GM12878 (cell line): ENCODE data around the gene ZNF296. TPM values are rescaled to one million over a fixed set of nuclear protein-coding genes. Genes with fewer than 3 reads are reported as not detected.
A peak's percentile ranks its signal among the peaks of the same experiment; 100 is the strongest.

ENCODE experiments used
- CEBPB ChIP-seq, 2 experiments: fragments of 150-350 bp in 1 of 2; IDR thresholded peaks; 2 replicates each; pipeline ENCODE4 v1.6.1; 2012 to 2014; ENCODE audit warnings: low read depth in 2 of 2, low read length in 2 of 2, borderline replicate concordance in 1 of 2, inconsistent platforms in 1 of 2
- EED ChIP-seq: sonication (generic); IDR thresholded peaks from 2 replicates; pipeline ENCODE4 v1.6.1; 2016; ENCODE audit warnings: antibody characterized with exemption, low read depth
- EGR1 ChIP-seq, 2 experiments: IDR thresholded peaks; 1 replicate in 1 of 2; 2 replicates in 1 of 2; pipeline ENCODE4 v1.6.1; 2011 to 2012; ENCODE audit warnings: low read depth in 2 of 2, low read length in 2 of 2, borderline replicate concordance in 1 of 2, mild to moderate bottlenecking in 1 of 2, moderate library complexity in 1 of 2
- EP300 ChIP-seq, 2 experiments: fragments of 150-350 bp in 1 of 2; IDR thresholded peaks; 2 replicates each; pipeline ENCODE4 v1.6.1; 2011 to 2012; ENCODE audit warnings: low read depth in 2 of 2, low read length in 2 of 2, borderline replicate concordance in 1 of 2, improper control_type of control experiment in 1 of 2, inconsistent platforms in 1 of 2; ENCODE audit not compliant: control insufficient read depth in 1 of 2
- HDGF ChIP-seq: fragments of 450-650 bp; IDR thresholded peaks from 2 replicates; pipeline ENCODE4 v1.6.1; 2016; ENCODE audit warnings: antibody characterized with exemption
- IKZF1 ChIP-seq: fragments of 450-650 bp; conservative IDR thresholded peaks from 2 replicates; pipeline ENCODE4 v1.6.1; 2017; ENCODE audit warnings: antibody characterized with exemption, mild to moderate bottlenecking
- IKZF2 ChIP-seq, 2 experiments: fragments of 450-650 bp; IDR thresholded peaks; 2 replicates each; pipeline ENCODE4 v1.6.1; 2017; ENCODE audit warnings: mild to moderate bottlenecking in 2 of 2, moderate library complexity in 2 of 2
- LARP7 ChIP-seq: fragments of 450-650 bp; IDR thresholded peaks from 2 replicates; pipeline ENCODE4 v1.6.1; 2017; ENCODE audit warnings: mild to moderate bottlenecking
- MXI1 ChIP-seq: fragments of 150-350 bp; IDR thresholded peaks from 2 replicates; pipeline ENCODE4 v1.6.1; 2011; ENCODE audit warnings: low read depth, mild to moderate bottlenecking, inconsistent platforms, low read length, improper control_type of control experiment
- PAX5 ChIP-seq: IDR thresholded peaks from 2 replicates; pipeline ENCODE4 v1.6.1; 2011; ENCODE audit warnings: low read depth, low read length, borderline replicate concordance
- PML ChIP-seq: IDR thresholded peaks from 2 replicates; pipeline ENCODE4 v1.6.1; 2012; ENCODE audit warnings: low read length, inconsistent platforms
- POLR2AphosphoS2 ChIP-seq: IDR thresholded peaks from 2 replicates; pipeline ENCODE4 v1.6.1; 2011; ENCODE audit warnings: low read depth, mild to moderate bottlenecking, low read length, improper control_type of control experiment, moderate library complexity
- POU2F2 ChIP-seq: IDR thresholded peaks from 3 replicates; pipeline ENCODE4 v1.6.1; 2011; ENCODE audit warnings: low read depth, mild to moderate bottlenecking, low read length, borderline replicate concordance
- YY1 ChIP-seq: IDR thresholded peaks from 2 replicates; pipeline ENCODE4 v1.6.1; 2011; ENCODE audit warnings: low read depth, mild to moderate bottlenecking, low read length
- polyA plus RNA-seq, 11 experiments: library from polyadenylated mRNA; depleted of rRNA in 4 of 11; unstranded in 6 of 11; stranded (reverse) in 5 of 11; fragments of >200 nt; fragmentation: Nextera tagmentation in 4 of 11; fragmentation: Illumina TruSeq in 1 of 11; extraction: Ambion mirVana in 4 of 11; extraction: Trizol in 1 of 11; gene quantifications; 1 replicate in 1 of 11; 2 replicates in 10 of 11; pipeline versions ENCODE4 v1.2.1 to v1.2.3, GENCODE V29; 2011 to 2016; ENCODE audit warnings: inconsistent platforms in 2 of 11, missing spikeins in 2 of 11, low read depth in 1 of 11
- total RNA-seq, 4 experiments: library from RNA; depleted of rRNA in 3 of 4; stranded (reverse); fragments of >200 nt in 3 of 4; fragmentation: Illumina TruSeq in 1 of 4; extraction: Trizol in 1 of 4; gene quantifications; 2 replicates each; pipeline versions ENCODE4 v1.2.1 to v1.2.3, GENCODE V29; 2013 to 2021
- TF ChIP-seq, protein P1 (sequence below): IDR thresholded peaks from 2 replicates; pipeline ENCODE4 v1.6.1; 2012; ENCODE audit warnings: low read depth, low read length, improper control_type of control experiment
- TF ChIP-seq, protein P2 (sequence below): fragments of 450-650 bp; IDR thresholded peaks from 2 replicates; pipeline ENCODE4 v1.6.1; 2016; ENCODE audit warnings: mild to moderate bottlenecking, moderate library complexity, borderline replicate concordance
- TF ChIP-seq, protein P3 (sequence below): fragments of 450-650 bp; IDR thresholded peaks from 2 replicates; pipeline ENCODE4 v1.6.1; 2018; ENCODE audit warnings: borderline replicate concordance, mild to moderate bottlenecking; ENCODE audit not compliant: partially characterized antibody
- TF ChIP-seq, protein P4 (sequence below): fragments of 450-650 bp; IDR thresholded peaks from 2 replicates; pipeline ENCODE4 v1.6.1; 2016; ENCODE audit warnings: mild to moderate bottlenecking

The ZNF296 gene
- total and polyA plus RNA-seq, 10 of the 15 experiments (the other 5 are each of a cell fraction or from before 2014, with no cell fraction given), result 0.44 to 23.6 (median 3.5) TPM; not detected in 1

DNA sequence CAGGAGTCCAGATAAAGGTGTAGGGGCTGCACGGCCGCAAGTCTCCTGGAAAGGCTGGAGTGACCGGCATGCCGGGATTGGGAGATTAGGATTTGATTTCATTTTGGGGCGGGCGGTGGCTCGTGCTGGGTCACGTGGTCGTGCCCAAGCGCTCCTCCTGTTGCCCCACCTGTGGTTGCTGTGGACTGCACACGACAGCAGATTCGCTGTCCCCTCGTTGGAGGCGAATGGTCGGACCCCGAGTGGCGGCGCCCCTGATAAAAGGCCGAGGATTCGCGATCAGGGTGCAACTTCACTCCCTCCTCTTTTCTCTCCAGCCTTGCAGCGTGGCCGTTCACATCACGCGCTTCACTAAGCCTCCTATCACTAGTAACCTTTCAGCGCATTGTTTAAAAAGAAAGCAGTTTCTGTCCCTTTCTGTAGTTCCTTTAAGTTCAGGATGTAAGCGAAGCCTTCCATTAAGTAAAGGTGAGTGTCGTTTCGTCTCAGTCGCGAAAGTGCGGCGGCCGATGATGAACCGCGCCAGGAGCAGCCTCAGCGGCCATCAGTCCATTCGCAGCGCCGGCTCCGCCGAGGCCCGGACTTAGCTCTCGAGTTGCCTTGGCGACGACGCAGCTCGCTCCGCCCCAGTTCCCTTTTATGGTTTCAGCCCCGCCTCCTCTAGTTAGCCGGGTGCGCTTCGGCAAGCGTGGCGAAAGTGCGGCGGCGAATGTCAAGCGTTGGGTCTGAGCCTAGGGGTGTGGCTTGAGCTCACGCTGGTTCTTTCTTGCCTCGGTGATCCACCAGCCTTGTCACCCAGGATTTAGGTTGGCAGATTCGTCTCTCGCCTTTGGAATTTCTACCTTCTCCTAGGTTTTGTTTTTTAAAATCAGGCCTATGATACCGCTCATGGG lies 15.0 kb upstream of the ZNF296 start (continued):
- TF ChIP-seq LARP7 (peak; percentile 66; the same call in 1 of the 2 replicates), YY1 (peak; percentile 83), HDGF (0 out of 2 replicates have a peak, but pooled peaks have one; percentile 5), CEBPB (IDR thresholded peaks at IDR 0.05; ENCODE audit: borderline replicate concordance in 1 of 2, low read depth in 2 of 2, low read length in 2 of 2) (no peak), EED (no peak; the same call in 1 of the 2 replicates), PAX5 (peak; percentile 67; the same call in 1 of the 2 replicates), EP300 (IDR thresholded peaks at IDR 0.05; ENCODE audit: borderline replicate concordance in 1 of 2, control insufficient read depth in 1 of 2, low read depth in 2 of 2, low read length in 2 of 2) (peak in 1 of 2 experiments; percentile 98; a peak in 2 of 4 replicates), MXI1 (peak; percentile 88), PML (peak; percentile 74), POU2F2 (peak; percentile 77; the same call in 2 of the 3 replicates), POLR2AphosphoS2 (peak; percentile 96), EGR1 (IDR thresholded peaks at IDR 0.05; ENCODE audit: borderline replicate concordance in 1 of 2, low read depth in 2 of 2, low read length in 2 of 2) (no peak), IKZF2 (IDR thresholded peaks at IDR 0.05) (0 out of 4 replicates have a peak, but pooled peaks of 1 of the 2 experiments have one; percentile 19), IKZF1 (peak; percentile 59)
- TF ChIP-seq, protein P1, sequence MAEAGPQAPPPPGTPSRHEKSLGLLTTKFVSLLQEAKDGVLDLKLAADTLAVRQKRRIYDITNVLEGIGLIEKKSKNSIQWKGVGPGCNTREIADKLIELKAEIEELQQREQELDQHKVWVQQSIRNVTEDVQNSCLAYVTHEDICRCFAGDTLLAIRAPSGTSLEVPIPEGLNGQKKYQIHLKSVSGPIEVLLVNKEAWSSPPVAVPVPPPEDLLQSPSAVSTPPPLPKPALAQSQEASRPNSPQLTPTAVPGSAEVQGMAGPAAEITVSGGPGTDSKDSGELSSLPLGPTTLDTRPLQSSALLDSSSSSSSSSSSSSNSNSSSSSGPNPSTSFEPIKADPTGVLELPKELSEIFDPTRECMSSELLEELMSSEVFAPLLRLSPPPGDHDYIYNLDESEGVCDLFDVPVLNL, result no peak
- TF ChIP-seq, protein P2, sequence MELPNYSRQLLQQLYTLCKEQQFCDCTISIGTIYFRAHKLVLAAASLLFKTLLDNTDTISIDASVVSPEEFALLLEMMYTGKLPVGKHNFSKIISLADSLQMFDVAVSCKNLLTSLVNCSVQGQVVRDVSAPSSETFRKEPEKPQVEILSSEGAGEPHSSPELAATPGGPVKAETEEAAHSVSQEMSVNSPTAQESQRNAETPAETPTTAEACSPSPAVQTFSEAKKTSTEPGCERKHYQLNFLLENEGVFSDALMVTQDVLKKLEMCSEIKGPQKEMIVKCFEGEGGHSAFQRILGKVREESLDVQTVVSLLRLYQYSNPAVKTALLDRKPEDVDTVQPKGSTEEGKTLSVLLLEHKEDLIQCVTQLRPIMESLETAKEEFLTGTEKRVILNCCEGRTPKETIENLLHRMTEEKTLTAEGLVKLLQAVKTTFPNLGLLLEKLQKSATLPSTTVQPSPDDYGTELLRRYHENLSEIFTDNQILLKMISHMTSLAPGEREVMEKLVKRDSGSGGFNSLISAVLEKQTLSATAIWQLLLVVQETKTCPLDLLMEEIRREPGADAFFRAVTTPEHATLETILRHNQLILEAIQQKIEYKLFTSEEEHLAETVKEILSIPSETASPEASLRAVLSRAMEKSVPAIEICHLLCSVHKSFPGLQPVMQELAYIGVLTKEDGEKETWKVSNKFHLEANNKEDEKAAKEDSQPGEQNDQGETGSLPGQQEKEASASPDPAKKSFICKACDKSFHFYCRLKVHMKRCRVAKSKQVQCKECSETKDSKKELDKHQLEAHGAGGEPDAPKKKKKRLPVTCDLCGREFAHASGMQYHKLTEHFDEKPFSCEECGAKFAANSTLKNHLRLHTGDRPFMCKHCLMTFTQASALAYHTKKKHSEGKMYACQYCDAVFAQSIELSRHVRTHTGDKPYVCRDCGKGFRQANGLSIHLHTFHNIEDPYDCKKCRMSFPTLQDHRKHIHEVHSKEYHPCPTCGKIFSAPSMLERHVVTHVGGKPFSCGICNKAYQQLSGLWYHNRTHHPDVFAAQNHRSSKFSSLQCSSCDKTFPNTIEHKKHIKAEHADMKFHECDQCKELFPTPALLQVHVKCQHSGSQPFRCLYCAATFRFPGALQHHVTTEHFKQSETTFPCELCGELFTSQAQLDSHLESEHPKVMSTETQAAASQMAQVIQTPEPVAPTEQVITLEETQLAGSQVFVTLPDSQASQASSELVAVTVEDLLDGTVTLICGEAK, result peak; percentile 54; the same call in 1 of the 2 replicates
- TF ChIP-seq, protein P3, sequence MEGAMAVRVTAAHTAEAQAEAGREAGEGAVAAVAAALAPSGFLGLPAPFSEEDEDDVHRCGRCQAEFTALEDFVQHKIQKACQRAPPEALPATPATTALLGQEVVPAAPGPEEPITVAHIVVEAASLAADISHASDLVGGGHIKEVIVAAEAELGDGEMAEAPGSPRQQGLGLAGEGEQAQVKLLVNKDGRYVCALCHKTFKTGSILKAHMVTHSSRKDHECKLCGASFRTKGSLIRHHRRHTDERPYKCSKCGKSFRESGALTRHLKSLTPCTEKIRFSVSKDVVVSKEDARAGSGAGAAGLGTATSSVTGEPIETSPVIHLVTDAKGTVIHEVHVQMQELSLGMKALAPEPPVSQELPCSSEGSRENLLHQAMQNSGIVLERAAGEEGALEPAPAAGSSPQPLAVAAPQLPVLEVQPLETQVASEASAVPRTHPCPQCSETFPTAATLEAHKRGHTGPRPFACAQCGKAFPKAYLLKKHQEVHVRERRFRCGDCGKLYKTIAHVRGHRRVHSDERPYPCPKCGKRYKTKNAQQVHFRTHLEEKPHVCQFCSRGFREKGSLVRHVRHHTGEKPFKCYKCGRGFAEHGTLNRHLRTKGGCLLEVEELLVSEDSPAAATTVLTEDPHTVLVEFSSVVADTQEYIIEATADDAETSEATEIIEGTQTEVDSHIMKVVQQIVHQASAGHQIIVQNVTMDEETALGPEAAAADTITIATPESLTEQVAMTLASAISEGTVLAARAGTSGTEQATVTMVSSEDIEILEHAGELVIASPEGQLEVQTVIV, result no peak
- TF ChIP-seq, protein P4, sequence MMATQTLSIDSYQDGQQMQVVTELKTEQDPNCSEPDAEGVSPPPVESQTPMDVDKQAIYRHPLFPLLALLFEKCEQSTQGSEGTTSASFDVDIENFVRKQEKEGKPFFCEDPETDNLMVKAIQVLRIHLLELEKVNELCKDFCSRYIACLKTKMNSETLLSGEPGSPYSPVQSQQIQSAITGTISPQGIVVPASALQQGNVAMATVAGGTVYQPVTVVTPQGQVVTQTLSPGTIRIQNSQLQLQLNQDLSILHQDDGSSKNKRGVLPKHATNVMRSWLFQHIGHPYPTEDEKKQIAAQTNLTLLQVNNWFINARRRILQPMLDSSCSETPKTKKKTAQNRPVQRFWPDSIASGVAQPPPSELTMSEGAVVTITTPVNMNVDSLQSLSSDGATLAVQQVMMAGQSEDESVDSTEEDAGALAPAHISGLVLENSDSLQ, result peak; percentile 19; the same call in 1 of the 2 replicates
